Umbilical cord (tissue), 2 donors: Measurements from ENCODE around the gene TP53I3. TPM values are rescaled to one million over a fixed set of nuclear protein-coding genes. Genes with fewer than 3 reads are reported as not detected.
"Not testable (repeated sequence)": the region's sequence is repeated elsewhere in the genome, so short reads cannot be mapped to it uniquely, and the experiment has no call there.

ENCODE experiments used
- DNase-seq: peaks from one replicate; pipeline ENCODE4 v3.0.0-alpha.2; 2015; ENCODE audit warnings: low spot score
- total RNA-seq: library from RNA; depleted of rRNA; stranded (reverse); fragments of >200 nt; gene quantifications from one replicate; pipeline ENCODE4 v1.2.3, GENCODE V29; 2014; ENCODE audit warnings: low replicate concordance; ENCODE audit not compliant: insufficient read depth

The TP53I3 gene
- 12.3 TPM for total RNA-seq

GRCh38 chr2:24084386-24085199, at the start of gene TP53I3:
TSS of gene TP53I3 (minus strand) at chr2:24084834. CDS start at chr2:24084326, 508 bp downstream.
- DNase-seq, result peak; percentile 94

GRCh38 chr2:24132543-24132942, 47.9 kb upstream of the TP53I3 start:
- DNase-seq, result no peak

- DNase-seq, result no peak
Measured at GRCh38 chr2:24125956-24126355, 41.3 kb upstream of the TP53I3 start.

GRCh38 chr2:24123922-24124580, 39.4 kb upstream of the TP53I3 start:
- DNase-seq, result no peak

- peak; percentile 92 for DNase-seq
Measured at GRCh38 chr2:24123195-24123921, 38.7 kb upstream of the TP53I3 start, which contains the start of the genes FAM228B and PFN4. TSS of gene FAM228B (plus strand) at chr2:24123469. CDS start at chr2:24124362, 893 bp downstream. TSS of gene PFN4 (minus strand) at chr2:24123334. CDS start at chr2:24122535, 799 bp downstream.

GRCh38 chr2:24122366-24123194, 37.9 kb upstream of the TP53I3 start:
- DNase-seq, result no peak

- DNase-seq, result peak; percentile 39
Measured at GRCh38 chr2:24121469-24121868, 36.8 kb upstream of the TP53I3 start.

GRCh38 chr2:24121066-24121465, 36.4 kb upstream of the TP53I3 start:
- no peak for DNase-seq

GRCh38 chr2:24117902-24118301, 33.3 kb upstream of the TP53I3 start:
- no peak for DNase-seq

- DNase-seq, result no peak
Measured at GRCh38 chr2:24115057-24115456, 30.4 kb upstream of the TP53I3 start.

GRCh38 chr2:24111407-24111901, 26.8 kb upstream of the TP53I3 start:
- no peak for DNase-seq

GRCh38 chr2:24110660-24111303, 26.1 kb upstream of the TP53I3 start:
- no peak for DNase-seq

GRCh38 chr2:24109431-24109830, 24.8 kb upstream of the TP53I3 start:
- not testable (repeated sequence) for DNase-seq

GRCh38 chr2:24107336-24107735, 22.7 kb upstream of the TP53I3 start:
- no peak for DNase-seq

- no peak for DNase-seq
Measured at GRCh38 chr2:24106786-24107185, 22.2 kb upstream of the TP53I3 start.

GRCh38 chr2:24105816-24106215, 21.2 kb upstream of the TP53I3 start:
- DNase-seq, result no peak

- DNase-seq, result no peak
Measured at GRCh38 chr2:24104906-24105305, 20.3 kb upstream of the TP53I3 start.

GRCh38 chr2:24104110-24104650, 19.5 kb upstream of the TP53I3 start:
- DNase-seq, result no peak

- no peak for DNase-seq
Measured at GRCh38 chr2:24102677-24103076, 18.0 kb upstream of the TP53I3 start.

GRCh38 chr2:24101992-24102391, 17.4 kb upstream of the TP53I3 start:
- DNase-seq, result no peak
